Keratinocyte (primary cell): Measurements from ENCODE around the gene GAA. TPM values are rescaled to one million over a fixed set of nuclear protein-coding genes. Genes with fewer than 3 reads are reported as not detected.

ENCODE experiments used
- DNase-seq: peaks from one replicate; pipeline ENCODE4 v3.0.0-alpha.2; 2011; ENCODE audit warnings: low read depth, missing footprints, low spot score
- FAIRE-seq: peaks from 2 replicates; lab custom pipeline; 2011; peaks lifted over from hg19 to GRCh38; lab: Jason Lieb, UNC
- H2AFZ ChIP-seq: 2 replicates; pipeline ENCODE4 v1.6.0; 2012; ENCODE audit warnings: low read length, control low read depth, inconsistent platforms; ENCODE audit not compliant: control insufficient read depth
- H3K27ac ChIP-seq: 2 replicates; pipeline ENCODE4 v1.5.1; 2011; ENCODE audit warnings: low read length; ENCODE audit not compliant: control insufficient read depth, insufficient read depth
- H3K27me3 ChIP-seq: 3 replicates; pipeline ENCODE4 v1.6.0; 2011; ENCODE audit warnings: low read length; ENCODE audit not compliant: control insufficient read depth, insufficient read depth; ENCODE audit errors: extremely low read depth
- H3K36me3 ChIP-seq, 2 experiments: 2 replicates in 1 of 2; 3 replicates in 1 of 2; pipeline ENCODE4 v1.5.1; 2011; ENCODE audit warnings: low read length in 2 of 2, mild to moderate bottlenecking in 1 of 2; ENCODE audit not compliant: control insufficient read depth in 2 of 2, insufficient read depth in 2 of 2; ENCODE audit errors: extremely low read depth in 1 of 2
- H3K4me1 ChIP-seq: 3 replicates; pipeline ENCODE4 v1.5.1; 2011; ENCODE audit warnings: low read length; ENCODE audit not compliant: control insufficient read depth, insufficient read depth; ENCODE audit errors: extremely low read depth
- H3K4me2 ChIP-seq: 3 replicates; pipeline ENCODE4 v1.6.0; 2011; ENCODE audit warnings: low read depth, low read length; ENCODE audit not compliant: control insufficient read depth, insufficient read depth; ENCODE audit errors: extremely low read depth
- H3K4me3 ChIP-seq, 3 experiments: fragments of 200-600 bp in 1 of 3; sonication (generic) in 1 of 3; 2 replicates in 2 of 3; 3 replicates in 1 of 3; pipeline ENCODE4 v1.5.1; 2011 to 2016; ENCODE audit warnings: low read length in 3 of 3, mild to moderate bottlenecking in 3 of 3, control low read depth in 2 of 3, inconsistent platforms in 1 of 3, low read depth in 1 of 3, mixed read lengths in 1 of 3, mixed run types in 1 of 3, moderate library complexity in 1 of 3; ENCODE audit not compliant: control insufficient read depth in 2 of 3, insufficient read depth in 2 of 3; ENCODE audit errors: extremely low read depth in 1 of 3
- H3K79me2 ChIP-seq: 2 replicates; pipeline ENCODE4 v1.6.0; 2012; ENCODE audit warnings: low read length; ENCODE audit not compliant: control insufficient read depth, insufficient read depth
- H3K9ac ChIP-seq: 3 replicates; pipeline ENCODE4 v1.6.0; 2011; ENCODE audit warnings: low read length; ENCODE audit not compliant: control insufficient read depth, insufficient read depth; ENCODE audit errors: extremely low read depth
- H3K9me1 ChIP-seq: 3 replicates; pipeline ENCODE4 v1.6.0; 2011; ENCODE audit warnings: low read length; ENCODE audit not compliant: control insufficient read depth, insufficient read depth; ENCODE audit errors: extremely low read depth
- H3K9me3 ChIP-seq: 2 replicates; pipeline ENCODE4 v1.5.1; 2012; ENCODE audit warnings: low read depth, low read length; ENCODE audit not compliant: control insufficient read depth
- H4K20me1 ChIP-seq: 3 replicates; pipeline ENCODE4 v1.6.0; 2011; ENCODE audit warnings: low read length; ENCODE audit not compliant: control insufficient read depth, insufficient read depth; ENCODE audit errors: extremely low read depth
- EZH2 ChIP-seq: IDR thresholded peaks from one replicate; pipeline ENCODE4 v1.6.1; 2012; ENCODE audit warnings: inconsistent platforms, mild to moderate bottlenecking, low read length, moderate library complexity
- dilution Hi-C: fragments of 300-500 bp; cut with MboI; formaldehyde crosslinking; loops from one replicate; pipeline ENCODE4 v1.7.0; 2020; ENCODE audit warnings: low sequenced_read_pairs; ENCODE audit not compliant: extremely low pct_ligation_motif_present
- polyA plus RNA-seq, 5 experiments: library from polyadenylated mRNA; depleted of rRNA in 3 of 5; stranded (reverse) in 3 of 5; stranded (forward) in 1 of 5; unstranded in 1 of 5; fragments of >200 nt; gene quantifications; 1 replicate in 1 of 5; 2 replicates in 3 of 5; 3 replicates in 1 of 5; pipeline versions ENCODE4 v1.2.1 to v1.2.3, GENCODE V29; 2011 to 2012; ENCODE audit warnings: missing spikeins in 2 of 5, low read depth in 1 of 5, low replicate concordance in 1 of 5
- TF ChIP-seq, protein P1 (sequence below), 3 experiments: IDR thresholded peaks in 1 of 3; conservative IDR thresholded peaks in 1 of 3; optimal IDR thresholded peaks in 1 of 3; 2 replicates in 2 of 3; 3 replicates in 1 of 3; pipeline versions ENCODE3 to v1.5.1; 2011; ENCODE audit warnings: low read length in 3 of 3, mild to moderate bottlenecking in 3 of 3, moderate library complexity in 2 of 3, control low read depth in 1 of 3, inconsistent platforms in 1 of 3; ENCODE audit not compliant: insufficient read depth in 2 of 3; ENCODE audit errors: extremely low read depth in 1 of 3

The GAA gene
- polyA plus RNA-seq, 1 donor (not counting 4 experiments of a cell fraction or from before 2014, with no cell fraction given): 3.2 TPM

DNA sequence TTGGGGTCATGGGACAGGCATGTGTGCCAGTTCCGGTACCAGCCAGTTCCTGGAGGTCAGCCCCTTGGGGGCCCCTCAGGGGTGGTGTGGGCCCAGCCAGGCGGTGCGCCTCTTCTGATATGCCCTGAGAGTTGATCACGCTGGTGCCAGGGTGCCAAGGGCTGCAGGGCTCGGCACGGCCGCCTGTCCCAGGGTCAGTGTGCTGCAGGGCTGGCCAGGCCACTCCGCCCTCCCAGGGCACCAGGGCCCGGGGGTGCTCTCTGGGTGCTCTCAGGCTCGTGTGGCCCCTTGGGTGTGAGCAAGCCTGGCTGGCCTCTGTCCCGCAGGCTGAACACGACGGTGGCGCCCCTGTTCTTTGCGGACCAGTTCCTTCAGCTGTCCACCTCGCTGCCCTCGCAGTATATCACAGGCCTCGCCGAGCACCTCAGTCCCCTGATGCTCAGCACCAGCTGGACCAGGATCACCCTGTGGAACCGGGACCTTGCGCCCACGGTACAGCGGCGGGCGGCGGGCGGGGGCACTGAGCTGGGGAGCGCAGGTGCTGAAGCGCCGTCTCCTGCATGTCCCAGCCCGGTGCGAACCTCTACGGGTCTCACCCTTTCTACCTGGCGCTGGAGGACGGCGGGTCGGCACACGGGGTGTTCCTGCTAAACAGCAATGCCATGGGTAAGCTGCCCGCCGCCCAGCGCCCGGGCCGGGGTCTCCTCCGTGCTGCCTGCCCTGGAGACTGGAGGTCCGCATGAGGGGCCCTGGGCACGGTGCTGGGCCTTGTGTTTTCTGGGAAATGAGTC lies 6.0 kb downstream of the GAA start:
- dilution Hi-C loops: no loop called here
- Histone ChIP-seq H3K4me3 (no peak overlapping the region), H3K79me2 (no peaks in the 10 kb centered on the region), H3K4me2 (no peak overlapping the region), H2AFZ (no peak overlapping the region), H4K20me1 (no peaks in the 10 kb centered on the region), H3K9ac (no peak overlapping the region), H3K9me1 (no peaks in the 10 kb centered on the region), H3K36me3 (no peaks in the 10 kb centered on the region), H3K27me3 (peaks cover 15% of the 10 kb centered on the region), H3K9me3 (no peaks in the 10 kb centered on the region), H3K4me1 (peaks cover 26% of the 10 kb centered on the region), H3K27ac (no peak overlapping the region)
- TF ChIP-seq, protein P1, sequence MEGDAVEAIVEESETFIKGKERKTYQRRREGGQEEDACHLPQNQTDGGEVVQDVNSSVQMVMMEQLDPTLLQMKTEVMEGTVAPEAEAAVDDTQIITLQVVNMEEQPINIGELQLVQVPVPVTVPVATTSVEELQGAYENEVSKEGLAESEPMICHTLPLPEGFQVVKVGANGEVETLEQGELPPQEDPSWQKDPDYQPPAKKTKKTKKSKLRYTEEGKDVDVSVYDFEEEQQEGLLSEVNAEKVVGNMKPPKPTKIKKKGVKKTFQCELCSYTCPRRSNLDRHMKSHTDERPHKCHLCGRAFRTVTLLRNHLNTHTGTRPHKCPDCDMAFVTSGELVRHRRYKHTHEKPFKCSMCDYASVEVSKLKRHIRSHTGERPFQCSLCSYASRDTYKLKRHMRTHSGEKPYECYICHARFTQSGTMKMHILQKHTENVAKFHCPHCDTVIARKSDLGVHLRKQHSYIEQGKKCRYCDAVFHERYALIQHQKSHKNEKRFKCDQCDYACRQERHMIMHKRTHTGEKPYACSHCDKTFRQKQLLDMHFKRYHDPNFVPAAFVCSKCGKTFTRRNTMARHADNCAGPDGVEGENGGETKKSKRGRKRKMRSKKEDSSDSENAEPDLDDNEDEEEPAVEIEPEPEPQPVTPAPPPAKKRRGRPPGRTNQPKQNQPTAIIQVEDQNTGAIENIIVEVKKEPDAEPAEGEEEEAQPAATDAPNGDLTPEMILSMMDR (optimal IDR thresholded peaks at IDR 0.05 in 1 of 3, IDR thresholded peaks at IDR 0.05 in 1 of 3, conservative IDR thresholded peaks at IDR 0.05 in 1 of 3; ENCODE audit: extremely low read depth in 1 of 3, insufficient read depth in 2 of 3, low read length in 3 of 3): no peak
- TF ChIP-seq EZH2: no peak
- no peak for DNase-seq
- FAIRE-seq: no peak

DNA sequence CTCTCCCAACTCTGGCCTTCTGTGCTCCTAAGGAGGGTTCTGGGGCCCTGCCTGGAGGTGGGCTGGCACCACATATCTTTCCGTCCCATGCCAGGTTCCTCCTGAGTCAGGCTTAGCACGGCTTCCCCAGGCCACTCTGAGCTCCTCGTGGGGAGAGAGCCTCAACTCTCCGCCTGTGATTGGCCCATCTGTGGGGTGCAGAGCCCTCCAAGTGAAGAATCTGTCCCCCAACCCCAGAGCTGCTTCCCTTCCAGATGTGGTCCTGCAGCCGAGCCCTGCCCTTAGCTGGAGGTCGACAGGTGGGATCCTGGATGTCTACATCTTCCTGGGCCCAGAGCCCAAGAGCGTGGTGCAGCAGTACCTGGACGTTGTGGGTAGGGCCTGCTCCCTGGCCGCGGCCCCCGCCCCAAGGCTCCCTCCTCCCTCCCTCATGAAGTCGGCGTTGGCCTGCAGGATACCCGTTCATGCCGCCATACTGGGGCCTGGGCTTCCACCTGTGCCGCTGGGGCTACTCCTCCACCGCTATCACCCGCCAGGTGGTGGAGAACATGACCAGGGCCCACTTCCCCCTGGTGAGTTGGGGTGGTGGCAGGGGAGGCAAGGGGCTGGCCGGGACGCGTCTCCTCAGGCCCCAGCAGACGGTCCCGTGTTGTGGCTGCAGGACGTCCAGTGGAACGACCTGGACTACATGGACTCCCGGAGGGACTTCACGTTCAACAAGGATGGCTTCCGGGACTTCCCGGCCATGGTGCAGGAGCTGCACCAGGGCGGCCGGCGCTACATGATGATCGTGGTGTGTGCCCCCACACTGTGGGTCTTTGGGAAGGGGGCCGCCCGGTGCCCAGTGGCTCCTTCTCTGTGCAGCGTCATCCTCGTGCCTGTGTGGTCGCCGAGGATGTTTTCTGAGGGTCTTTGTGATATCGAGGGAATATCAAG lies 6.9 kb downstream of the GAA start:
- Histone ChIP-seq H3K4me3 (no peak overlapping the region), H3K9me3 (no peaks in the 10 kb centered on the region), H4K20me1 (no peaks in the 10 kb centered on the region), H3K79me2 (no peaks in the 10 kb centered on the region), H3K27ac (no peak overlapping the region), H2AFZ (no peak overlapping the region), H3K9ac (no peak overlapping the region), H3K27me3 (peaks cover 15% of the 10 kb centered on the region), H3K36me3 (no peaks in the 10 kb centered on the region), H3K4me2 (no peak overlapping the region), H3K9me1 (no peaks in the 10 kb centered on the region), H3K4me1 (peaks cover 18% of the 10 kb centered on the region)
- no peak for TF ChIP-seq EZH2
- TF ChIP-seq, protein P1 (optimal IDR thresholded peaks at IDR 0.05 in 1 of 3, IDR thresholded peaks at IDR 0.05 in 1 of 3, conservative IDR thresholded peaks at IDR 0.05 in 1 of 3; ENCODE audit: extremely low read depth in 1 of 3, insufficient read depth in 2 of 3, low read length in 3 of 3): no peak
- dilution Hi-C loops: no loop called here
- DNase-seq (no peak), FAIRE-seq (no peak)
